ENCODE data around the gene RALGPS1. TPM values are rescaled to one million over a fixed set of nuclear protein-coding genes. Genes with fewer than 3 reads are reported as not detected.

Gene RALGPS1
- total RNA-seq, 2 donors from 2014 or later: 15.3 to 79.4 TPM

- TF ChIP-seq CTCF (IDR thresholded peaks at IDR 0.05): no peak
- TF ChIP-seq POLR2A (IDR thresholded peaks at IDR 0.05): no peak
- ATAC-seq (no peak), DNase-seq (no peak)
- no peaks in the 10 kb centered on the region for H3K9me3 ChIP-seq
- no peaks in the 10 kb centered on the region for H3K36me3 ChIP-seq (replicated peaks in 1 of 2; ENCODE audit: insufficient read depth in 1 of 2, low read depth in 2 of 2)
- H3K4me1 ChIP-seq: no peaks in the 10 kb centered on the region
- H3K27ac ChIP-seq: no peak overlapping the region
- H3K4me3 ChIP-seq: no peak overlapping the region
- no peaks in the 10 kb centered on the region for H3K27me3 ChIP-seq
- intact Hi-C loops (cut with DNase I): no loop called here
- WGBS, 2 donors: 92 to 93% methylated on average over 9 to 10 of the region's 11 CpGs
These were observed 287.1 kb downstream of the RALGPS1 start for GRCh38 chr9:127201731-127202130.

- WGBS, 2 donors: 82 to 84% methylated on average over 10 to 11 of the region's 11 CpGs
These were observed 288.0 kb downstream of the RALGPS1 start for GRCh38 chr9:127202461-127203169.

GRCh38 chr9:127203681-127204327 is 289.2 kb downstream of the RALGPS1 start:
- DNase-seq (no peak), ATAC-seq (no peak)
- no peak overlapping the region for H3K4me3 ChIP-seq
- no peaks in the 10 kb centered on the region for H3K9me3 ChIP-seq
- intact Hi-C loops (cut with DNase I): no loop called here
- TF ChIP-seq CTCF (IDR thresholded peaks at IDR 0.05): no peak
- TF ChIP-seq POLR2A (IDR thresholded peaks at IDR 0.05): no peak
- H3K27ac ChIP-seq: no peak overlapping the region
- no peaks in the 10 kb centered on the region for H3K36me3 ChIP-seq (replicated peaks in 1 of 2; ENCODE audit: insufficient read depth in 1 of 2, low read depth in 2 of 2)
- H3K27me3 ChIP-seq: no peaks in the 10 kb centered on the region
- 82 to 86% methylated on average over 1 to 5 of the region's 5 CpGs for WGBS, 2 donors
- no peaks in the 10 kb centered on the region for H3K4me1 ChIP-seq

More at GRCh38 chr9:127202461-127203169, 288.0 kb downstream of the RALGPS1 start:
- Histone ChIP-seq H3K4me3 (no peak overlapping the region), H3K27ac (no peak overlapping the region), H3K9me3 (no peaks in the 10 kb centered on the region), H3K36me3 (replicated peaks in 1 of 2; ENCODE audit: insufficient read depth in 1 of 2, low read depth in 2 of 2) (no peaks in the 10 kb centered on the region), H3K27me3 (no peaks in the 10 kb centered on the region), H3K4me1 (no peaks in the 10 kb centered on the region)
- no peak for ATAC-seq
- TF ChIP-seq POLR2A (IDR thresholded peaks at IDR 0.05) (no peak), CTCF (IDR thresholded peaks at IDR 0.05) (no peak)
- no peak for DNase-seq
- intact Hi-C loops (cut with DNase I): no loop called here

- Histone ChIP-seq H3K36me3 (replicated peaks in 1 of 2; ENCODE audit: insufficient read depth in 1 of 2, low read depth in 2 of 2) (no peaks in the 10 kb centered on the region), H3K27ac (no peak overlapping the region), H3K27me3 (no peaks in the 10 kb centered on the region), H3K4me3 (no peak overlapping the region), H3K4me1 (no peaks in the 10 kb centered on the region), H3K9me3 (no peaks in the 10 kb centered on the region)
- WGBS, 2 donors: 72 to 81% methylated on average over 3 to 7 of the region's 7 CpGs
- TF ChIP-seq POLR2A (IDR thresholded peaks at IDR 0.05) (no peak), CTCF (IDR thresholded peaks at IDR 0.05) (no peak)
- ATAC-seq: no peak
- intact Hi-C loops (cut with DNase I): loop anchor here (5.0 kb wide), 1 partner anchor 147 kb away; no protein-coding TSS in a partner anchor
- DNase-seq: no peak
These were observed 290.3 kb downstream of the RALGPS1 start for GRCh38 chr9:127204771-127205470.
